Endothelial cell of umbilical vein (primary cell): ENCODE measurements around the gene SLC33A1. TPM values are rescaled to one million over a fixed set of nuclear protein-coding genes. Genes with fewer than 3 reads are reported as not detected.

Source experiments
- BruUV-seq: library from RNA; stranded (reverse); fragments of 400-500 nt; replicated peaks from 2 replicates; lab custom pipeline; 2021; lab: Mats Ljungman, UMichigan
- CTCF ChIA-PET: fragments of 300-600, 350-600 bp; sonication (Branson Sonifier 250); formaldehyde crosslinking; loops from one replicate; lab custom pipeline; 2021; ENCODE audit warnings: antibody characterized with exemption, inconsistent platforms; lab: Charles Lee
- POLR2A ChIA-PET: fragments of 300-600, 350-600 bp; sonication (Branson Sonifier 250); formaldehyde crosslinking; loops from one replicate; lab custom pipeline; 2021; ENCODE audit warnings: antibody characterized with exemption, inconsistent platforms; lab: Charles Lee
- DNase-seq: peaks from one replicate; pipeline ENCODE4 v3.0.0-alpha.2; 2011; ENCODE audit warnings: low read depth, low spot score
- FAIRE-seq: peaks from 2 replicates; lab custom pipeline; 2011; peaks lifted over from hg19 to GRCh38; lab: Jason Lieb, UNC
- H2AFZ ChIP-seq: 2 replicates; pipeline ENCODE4 v1.6.0; 2012; ENCODE audit warnings: low read depth, low read length, control low read depth, inconsistent platforms
- H3K27ac ChIP-seq: 2 replicates; pipeline ENCODE4 v1.5.1; 2011; ENCODE audit warnings: low read depth, mild to moderate bottlenecking, control low read depth, low read length, moderate library complexity; ENCODE audit not compliant: insufficient read depth
- H3K27me3 ChIP-seq, 2 experiments: 2 replicates each; pipeline versions ENCODE4 v1.6.0 to v1.6.1; 2011; ENCODE audit warnings: low read length in 2 of 2, mixed read lengths in 1 of 2; ENCODE audit not compliant: control insufficient read depth in 2 of 2, insufficient read depth in 2 of 2
- H3K36me3 ChIP-seq, 2 experiments: 2 replicates in 1 of 2; 3 replicates in 1 of 2; pipeline ENCODE4 v1.5.1; 2011; ENCODE audit warnings: low read length in 2 of 2, mild to moderate bottlenecking in 1 of 2, moderate library complexity in 1 of 2; ENCODE audit not compliant: control insufficient read depth in 2 of 2, insufficient read depth in 2 of 2; ENCODE audit errors: extremely low read depth in 1 of 2
- H3K4me1 ChIP-seq: 3 replicates; pipeline ENCODE4 v1.5.1; 2011; ENCODE audit warnings: mild to moderate bottlenecking, low read length; ENCODE audit not compliant: control insufficient read depth, insufficient read depth; ENCODE audit errors: extremely low read depth
- H3K4me2 ChIP-seq: 2 replicates; pipeline ENCODE4 v1.6.1; 2011; ENCODE audit warnings: low read length, control low read depth, mixed read lengths; ENCODE audit not compliant: insufficient read depth
- H3K4me3 ChIP-seq, 3 experiments: fragments of 200-600 bp in 1 of 3; sonication (generic), shearing (Covaris generic) in 1 of 3; replicated peaks in 1 of 3; 2 replicates each; pipeline ENCODE4 v1.5.1; 2011 to 2016; ENCODE audit warnings: control low read depth in 3 of 3, low read length in 3 of 3, mild to moderate bottlenecking in 2 of 3, inconsistent platforms in 1 of 3, low read depth in 1 of 3, moderate library complexity in 1 of 3; ENCODE audit not compliant: insufficient read depth in 1 of 3
- H3K79me2 ChIP-seq: 2 replicates; pipeline ENCODE4 v1.6.0; 2012; ENCODE audit warnings: low read length, inconsistent platforms; ENCODE audit not compliant: control insufficient read depth, insufficient read depth
- H3K9ac ChIP-seq: replicated peaks from 2 replicates; pipeline ENCODE3; 2011; ENCODE audit warnings: low read length, control low read depth; ENCODE audit not compliant: insufficient read depth; ENCODE audit errors: extremely low read depth
- H3K9me1 ChIP-seq: replicated peaks from 3 replicates; pipeline ENCODE4 v1.6.0; 2011; ENCODE audit warnings: mild to moderate bottlenecking, low read length; ENCODE audit not compliant: control insufficient read depth, insufficient read depth; ENCODE audit errors: extremely low read depth
- H3K9me3 ChIP-seq: replicated peaks from 2 replicates; pipeline ENCODE4 v1.5.1; 2012; ENCODE audit warnings: low read length, inconsistent platforms; ENCODE audit not compliant: control insufficient read depth, insufficient read depth
- H4K20me1 ChIP-seq: replicated peaks from 2 replicates; pipeline ENCODE3; 2011; ENCODE audit warnings: mild to moderate bottlenecking, low read length; ENCODE audit not compliant: control insufficient read depth, insufficient read depth; ENCODE audit errors: extremely low read depth
- CTCF ChIP-seq, 2 donors: IDR thresholded peaks; 1 replicate in 1 of 2; 2 replicates in 1 of 2; pipeline ENCODE4 v1.5.1; 2011; ENCODE audit warnings: low read length in 2 of 2, mild to moderate bottlenecking in 2 of 2, moderate library complexity in 2 of 2, control low read depth in 1 of 2, inconsistent platforms in 1 of 2, low read depth in 1 of 2; ENCODE audit not compliant: insufficient read depth in 1 of 2; ENCODE audit errors: extremely low read depth in 1 of 2
- EZH2 ChIP-seq: IDR thresholded peaks from 2 replicates; pipeline ENCODE4 v1.6.1; 2012; ENCODE audit warnings: borderline replicate concordance, low read depth, mild to moderate bottlenecking, moderate library complexity, low read length, inconsistent platforms; ENCODE audit not compliant: severe bottlenecking
- FOS ChIP-seq: IDR thresholded peaks from 2 replicates; pipeline ENCODE4 v1.6.1; 2011; ENCODE audit warnings: mild to moderate bottlenecking, low read length, moderate library complexity, borderline replicate concordance; ENCODE audit not compliant: insufficient read depth
- GATA2 ChIP-seq: IDR thresholded peaks from 2 replicates; pipeline ENCODE4 v1.7.0; 2011; ENCODE audit warnings: low read depth, mild to moderate bottlenecking, moderate library complexity, mixed read lengths, low read length; ENCODE audit not compliant: insufficient read length, insufficient read depth
- JUN ChIP-seq: IDR thresholded peaks from 2 replicates; pipeline ENCODE4 v1.6.1; 2011; ENCODE audit warnings: borderline replicate concordance, low read depth; ENCODE audit not compliant: insufficient read length, insufficient read depth
- MYC ChIP-seq: IDR thresholded peaks from one replicate; pipeline ENCODE4 v1.6.1; 2011; ENCODE audit warnings: mild to moderate bottlenecking, low read depth, low read length
- POLR2A ChIP-seq: IDR thresholded peaks from 2 replicates; pipeline ENCODE4 v1.6.1; 2012; ENCODE audit warnings: low read depth, mild to moderate bottlenecking, control low read depth, low read length
- POLR2AphosphoS5 ChIP-seq: IDR thresholded peaks from 2 replicates; pipeline ENCODE4 v1.6.1; 2012; ENCODE audit warnings: low read depth, mild to moderate bottlenecking, control low read depth, low read length, moderate library complexity; ENCODE audit not compliant: insufficient read depth
- dilution Hi-C: fragments of 300-500 bp; cut with MboI; formaldehyde crosslinking; loops from one replicate; pipeline ENCODE4 v1.15.0; 2019; ENCODE audit warnings: low sequenced_read_pairs; ENCODE audit not compliant: extremely low pct_ligation_motif_present
- intact Hi-C: fragments of 100-400 bp; cut with micrococcal nuclease; formaldehyde crosslinking; loops from one replicate; pipeline ENCODE4 v1.10.0; 2022
- polyA plus RNA-seq, 4 experiments: library from polyadenylated mRNA; depleted of rRNA in 3 of 4; stranded (reverse) in 3 of 4; unstranded in 1 of 4; fragments of >200 nt; gene quantifications; 2 replicates each; pipeline versions ENCODE4 v1.2.1 to v1.2.3, GENCODE V29; 2011 to 2012; ENCODE audit warnings: missing spikeins in 1 of 4
- total RNA-seq: library from RNA; stranded (reverse); gene quantifications from 2 replicates; pipeline ENCODE4 v1.2.3, GENCODE V29; 2021
- TF ChIP-seq, protein P1 (sequence below): IDR thresholded peaks from 2 replicates; pipeline ENCODE4 v1.6.1; 2011; ENCODE audit not compliant: insufficient read depth, insufficient read length

SLC33A1 gene
- total and polyA plus RNA-seq, 2 donors (not counting 3 experiments of a cell fraction or from before 2014, with no cell fraction given), result 28.4 to 30.3 TPM

- no peaks in the 10 kb centered on the region for H3K36me3 ChIP-seq
- intact Hi-C loops, result no loop called here
- no peaks in the 10 kb centered on the region for H3K27me3 ChIP-seq
- no peaks in the 10 kb centered on the region for H3K9me3 ChIP-seq
- H2AFZ ChIP-seq, result no peak overlapping the region
- no peaks in the 10 kb centered on the region for H3K9me1 ChIP-seq
- DNase-seq (no peak), FAIRE-seq (no peak)
- ChIA-PET POLR2A (no interaction called here), CTCF (no interaction called here)
- no peak for TF ChIP-seq POLR2A
- no peak for TF ChIP-seq CTCF (IDR thresholded peaks at IDR 0.05; ENCODE audit: extremely low read depth in 1 of 2, insufficient read depth in 1 of 2, low read depth in 1 of 2, low read length in 2 of 2)
- TF ChIP-seq, protein P1, sequence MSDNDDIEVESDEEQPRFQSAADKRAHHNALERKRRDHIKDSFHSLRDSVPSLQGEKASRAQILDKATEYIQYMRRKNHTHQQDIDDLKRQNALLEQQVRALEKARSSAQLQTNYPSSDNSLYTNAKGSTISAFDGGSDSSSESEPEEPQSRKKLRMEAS, result no peak
- H4K20me1 ChIP-seq, result no peaks in the 10 kb centered on the region
- dilution Hi-C loops, result no loop called here
- H3K27ac ChIP-seq, result no peak overlapping the region
- no TSS peak for BruUV-seq
- H3K79me2 ChIP-seq, result no peaks in the 10 kb centered on the region
- no peaks in the 10 kb centered on the region for H3K4me1 ChIP-seq
- H3K9ac ChIP-seq, result no peak overlapping the region
- no peak overlapping the region for H3K4me2 ChIP-seq
- H3K4me3 ChIP-seq, result no peak overlapping the region
Measured at GRCh38 chr3:155792532-155792931, 61.7 kb downstream of the SLC33A1 start.

DNA sequence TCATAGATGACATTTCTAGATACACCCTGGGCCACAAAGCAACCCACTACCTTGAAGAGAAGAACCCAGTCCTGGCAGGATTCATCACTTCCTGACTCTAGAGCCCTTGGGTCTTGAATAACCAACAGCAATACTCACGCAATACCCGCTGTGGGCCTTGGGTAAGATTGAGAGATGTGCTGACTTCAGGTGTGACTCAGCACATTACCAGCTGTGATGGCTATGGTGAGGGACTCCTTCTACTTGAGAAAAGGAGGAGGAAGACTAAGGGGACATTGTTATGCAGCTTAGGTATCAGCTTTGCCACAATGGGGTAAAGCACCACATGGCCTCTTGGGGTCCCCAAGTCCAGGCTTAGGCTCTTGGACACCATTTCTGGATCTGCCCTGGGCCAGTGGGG is 63.0 kb downstream of the SLC33A1 start:
- Histone ChIP-seq H3K79me2 (no peaks in the 10 kb centered on the region), H3K9me1 (no peaks in the 10 kb centered on the region), H4K20me1 (no peaks in the 10 kb centered on the region), H3K4me1 (no peaks in the 10 kb centered on the region), H3K9me3 (no peaks in the 10 kb centered on the region), H3K36me3 (no peaks in the 10 kb centered on the region), H3K27ac (no peak overlapping the region), H3K4me2 (no peak overlapping the region), H3K9ac (no peak overlapping the region), H3K27me3 (no peaks in the 10 kb centered on the region), H3K4me3 (no peak overlapping the region), H2AFZ (no peak overlapping the region)
- DNase-seq (no peak), FAIRE-seq (no peak)
- BruUV-seq, result no TSS peak
- ChIA-PET POLR2A (no interaction called here), CTCF (interaction anchor here (1.2 to 1.4 kb wide), 2 partner anchors 19 to 39 kb away, joined by 3 read pairs; no protein-coding TSS in a partner anchor)
- dilution Hi-C loops (no loop called here), intact Hi-C loops (no loop called here)
- TF ChIP-seq POLR2A, result no peak
- no peak for TF ChIP-seq MYC
- no peak for TF ChIP-seq EZH2
- no peak for TF ChIP-seq POLR2AphosphoS5
- TF ChIP-seq, protein P1, result no peak
- TF ChIP-seq JUN, result no peak
- no peak for TF ChIP-seq GATA2
- no peak for TF ChIP-seq CTCF (IDR thresholded peaks at IDR 0.05; ENCODE audit: extremely low read depth in 1 of 2, insufficient read depth in 1 of 2, low read depth in 1 of 2, low read length in 2 of 2)
- TF ChIP-seq FOS, result no peak
